ENCODE data around the gene RTKN. TPM values are rescaled to one million over a fixed set of nuclear protein-coding genes. Genes with fewer than 3 reads are reported as not detected.

Gene RTKN
- total RNA-seq, 6 experiments from 2014 or later: 12.7 to 14.8 (median 13.6) TPM

DNA sequence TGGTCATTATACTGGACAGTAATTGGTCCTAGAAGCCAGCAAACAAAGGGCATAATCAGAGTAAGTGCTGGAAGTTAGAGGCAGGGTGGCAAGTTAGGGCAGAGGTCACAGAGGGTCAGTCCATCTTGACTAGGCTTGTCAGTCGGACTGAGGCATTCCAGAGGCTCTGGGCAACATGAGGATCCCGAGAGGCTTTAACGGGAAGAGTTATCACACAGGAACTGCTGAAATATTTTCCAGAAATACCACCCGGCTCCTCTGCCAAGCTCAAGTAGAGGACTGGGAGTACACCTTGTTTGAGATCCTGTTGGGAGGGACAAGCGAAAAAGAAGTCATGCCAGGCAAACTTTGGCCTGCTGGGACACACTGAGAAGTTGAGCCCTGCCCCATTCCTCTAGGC, 34.1 kb downstream of the RTKN start:
- Mint-ChIP-seq H3K4me3 (no peak overlapping the region), H3K36me3 (ENCODE audit: low read depth) (no peaks in the 10 kb centered on the region), H3K4me1 (ENCODE audit: low read depth) (peaks cover 28% of the 10 kb centered on the region), H3K27me3 (ENCODE audit: insufficient read depth) (0 out of 2 replicates have a peak, but pooled peaks cover 1% of the 10 kb centered on the region), H3K27ac (peak overlapping the region; percentile 90), H3K9me3 (no peaks in the 10 kb centered on the region)
- TF ChIP-seq, protein P1, sequence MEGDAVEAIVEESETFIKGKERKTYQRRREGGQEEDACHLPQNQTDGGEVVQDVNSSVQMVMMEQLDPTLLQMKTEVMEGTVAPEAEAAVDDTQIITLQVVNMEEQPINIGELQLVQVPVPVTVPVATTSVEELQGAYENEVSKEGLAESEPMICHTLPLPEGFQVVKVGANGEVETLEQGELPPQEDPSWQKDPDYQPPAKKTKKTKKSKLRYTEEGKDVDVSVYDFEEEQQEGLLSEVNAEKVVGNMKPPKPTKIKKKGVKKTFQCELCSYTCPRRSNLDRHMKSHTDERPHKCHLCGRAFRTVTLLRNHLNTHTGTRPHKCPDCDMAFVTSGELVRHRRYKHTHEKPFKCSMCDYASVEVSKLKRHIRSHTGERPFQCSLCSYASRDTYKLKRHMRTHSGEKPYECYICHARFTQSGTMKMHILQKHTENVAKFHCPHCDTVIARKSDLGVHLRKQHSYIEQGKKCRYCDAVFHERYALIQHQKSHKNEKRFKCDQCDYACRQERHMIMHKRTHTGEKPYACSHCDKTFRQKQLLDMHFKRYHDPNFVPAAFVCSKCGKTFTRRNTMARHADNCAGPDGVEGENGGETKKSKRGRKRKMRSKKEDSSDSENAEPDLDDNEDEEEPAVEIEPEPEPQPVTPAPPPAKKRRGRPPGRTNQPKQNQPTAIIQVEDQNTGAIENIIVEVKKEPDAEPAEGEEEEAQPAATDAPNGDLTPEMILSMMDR (IDR thresholded peaks at IDR 0.05): no peak
- DNase-seq: no peak

DNA sequence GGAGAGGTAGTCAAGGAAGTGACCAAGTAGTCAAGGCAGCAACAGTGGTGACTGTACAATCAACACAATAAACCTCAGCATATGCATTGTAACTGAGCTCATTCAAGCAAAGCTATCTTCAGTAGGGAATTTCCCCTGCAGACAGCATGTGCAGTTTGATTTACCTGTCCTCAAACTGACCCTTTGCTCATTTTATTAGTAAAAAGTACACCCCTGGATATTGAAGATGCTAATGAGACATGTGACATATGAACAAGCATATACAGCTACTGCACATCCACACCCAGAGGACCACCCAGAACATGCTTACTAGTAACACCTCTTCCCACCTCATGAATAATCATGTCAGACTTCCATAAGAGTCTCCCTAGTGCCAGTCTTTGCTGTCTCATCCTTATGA, 35.7 kb downstream of the RTKN start:
- Mint-ChIP-seq H3K4me1 (ENCODE audit: low read depth) (peaks cover 28% of the 10 kb centered on the region), H3K27me3 (ENCODE audit: insufficient read depth) (0 out of 2 replicates have a peak, but pooled peaks cover 1% of the 10 kb centered on the region), H3K36me3 (ENCODE audit: low read depth) (no peaks in the 10 kb centered on the region), H3K9me3 (no peaks in the 10 kb centered on the region), H3K27ac (peak overlapping the region; percentile 78), H3K4me3 (peak overlapping the region; percentile 12; the same call in 1 of the 2 replicates)
- TF ChIP-seq, protein P1 (IDR thresholded peaks at IDR 0.05): no peak
- DNase-seq: no peak

DNA sequence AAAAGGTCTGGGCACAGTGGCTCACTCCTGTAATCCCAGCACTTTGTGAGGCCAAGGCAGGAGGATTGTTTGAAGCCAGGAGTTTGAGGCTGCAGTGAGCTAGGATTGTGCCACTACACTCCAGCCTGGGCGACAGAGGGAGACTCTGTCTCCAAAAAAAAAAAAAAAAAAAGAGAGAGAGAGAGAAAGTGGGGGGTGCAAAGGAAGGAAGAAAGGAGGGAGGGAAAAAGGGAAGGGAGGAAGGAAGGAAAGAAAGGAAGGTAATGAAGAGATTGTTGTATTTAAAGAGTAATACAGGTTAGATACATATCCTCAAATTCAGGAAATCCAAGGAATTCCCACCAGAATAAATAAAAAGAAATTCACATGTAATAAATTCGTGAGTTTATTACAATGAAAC, 39.8 kb downstream of the RTKN start:
- 0 out of 2 replicates have a peak, but pooled peaks cover 1% of the 10 kb centered on the region for H3K27me3 Mint-ChIP-seq (ENCODE audit: insufficient read depth)
- no peaks in the 10 kb centered on the region for H3K36me3 Mint-ChIP-seq (ENCODE audit: low read depth)
- no peaks in the 10 kb centered on the region for H3K9me3 Mint-ChIP-seq
- no peak overlapping the region for H3K4me3 Mint-ChIP-seq
- TF ChIP-seq, protein P1 (IDR thresholded peaks at IDR 0.05): no peak
- H3K4me1 Mint-ChIP-seq (ENCODE audit: low read depth): peaks cover 22% of the 10 kb centered on the region
- DNase-seq: no peak
- no peak overlapping the region for H3K27ac Mint-ChIP-seq

DNA sequence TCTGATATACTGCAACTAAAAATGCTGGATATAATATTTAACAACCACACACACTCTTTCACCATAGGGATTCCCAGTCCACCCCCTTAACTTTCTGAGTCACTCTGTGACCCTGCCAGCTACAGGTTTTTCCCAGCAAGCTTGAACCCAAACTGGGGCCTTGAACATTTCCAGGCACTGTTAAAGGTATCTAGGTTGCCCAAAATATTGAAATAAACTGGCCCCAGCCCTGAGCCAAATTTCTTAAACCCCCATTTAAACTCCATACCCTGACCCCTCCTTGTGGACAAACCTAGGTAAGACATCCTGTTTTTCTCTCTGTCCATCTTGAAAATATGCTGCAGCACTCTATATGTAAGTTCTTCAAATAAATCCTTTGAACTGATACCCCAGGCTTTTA, 42.0 kb downstream of the RTKN start:
- H3K4me3 Mint-ChIP-seq: no peak overlapping the region
- H3K27me3 Mint-ChIP-seq (ENCODE audit: insufficient read depth): peaks cover 1% of the 10 kb centered on the region; the same call in 1 of the 2 replicates
- H3K4me1 Mint-ChIP-seq (ENCODE audit: low read depth): peaks cover 7% of the 10 kb centered on the region; the same call in 1 of the 2 replicates
- no peak overlapping the region for H3K27ac Mint-ChIP-seq
- TF ChIP-seq, protein P1 (IDR thresholded peaks at IDR 0.05): peak; percentile 82
- no peaks in the 10 kb centered on the region for H3K36me3 Mint-ChIP-seq (ENCODE audit: low read depth)
- no peak for DNase-seq
- H3K9me3 Mint-ChIP-seq: no peaks in the 10 kb centered on the region

DNA sequence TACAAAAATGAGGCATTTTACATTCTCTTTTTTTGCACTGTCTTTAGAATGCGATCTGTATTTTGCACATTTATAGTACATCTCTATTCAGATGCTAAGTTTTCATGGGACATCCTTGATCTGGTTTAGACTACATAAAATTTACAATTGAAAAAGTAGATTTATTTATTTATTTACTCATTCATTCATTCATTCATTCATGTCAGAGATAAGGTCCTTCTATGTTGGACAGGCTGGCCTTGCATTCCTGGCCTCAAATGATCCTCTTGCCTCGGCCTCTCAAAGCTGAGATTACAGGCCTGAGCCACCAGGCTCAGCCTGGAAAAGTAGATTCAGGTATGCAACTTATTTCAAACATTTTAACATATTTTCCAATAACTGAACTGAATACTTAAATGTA, 45.6 kb downstream of the RTKN start:
- no peak for DNase-seq
- Mint-ChIP-seq H3K9me3 (no peaks in the 10 kb centered on the region), H3K27me3 (ENCODE audit: insufficient read depth) (no peaks in the 10 kb centered on the region; the same call in 1 of the 2 replicates), H3K4me1 (ENCODE audit: low read depth) (peaks cover 18% of the 10 kb centered on the region; the same call in 1 of the 2 replicates), H3K36me3 (ENCODE audit: low read depth) (no peaks in the 10 kb centered on the region), H3K27ac (no peak overlapping the region), H3K4me3 (no peak overlapping the region)
- TF ChIP-seq, protein P1 (IDR thresholded peaks at IDR 0.05): no peak
